Neuronal stem cell (in vitro differentiated cells): ENCODE measurements around the gene ZNF320.
"Not testable (repeated sequence)": the region's sequence is repeated elsewhere in the genome, so short reads cannot be mapped to it uniquely, and the experiment has no call there.

Source experiments
- DNase-seq: peaks from one replicate; pipeline ENCODE4 v3.0.0-alpha.2; 2013; ENCODE audit warnings: low spot score
- H2AFZ ChIP-seq: one replicate; pipeline ENCODE4 v1.6.1; 2013; ENCODE audit warnings: mild to moderate bottlenecking, low read length, inconsistent platforms
- H2AK5ac ChIP-seq: 2 replicates; pipeline ENCODE4 v1.6.1; 2013; ENCODE audit warnings: low read depth, mild to moderate bottlenecking, inconsistent platforms, low read length, moderate library complexity, mixed read lengths
- H2BK120ac ChIP-seq: 2 replicates; pipeline ENCODE4 v1.6.1; 2013; ENCODE audit warnings: low read depth, mild to moderate bottlenecking, inconsistent platforms, low read length, moderate library complexity, mixed read lengths
- H2BK12ac ChIP-seq: one replicate; pipeline ENCODE4 v1.6.1; 2013; ENCODE audit warnings: low read length, inconsistent platforms
- H2BK15ac ChIP-seq: 2 replicates; pipeline ENCODE4 v1.6.1; 2013; ENCODE audit warnings: mild to moderate bottlenecking, low read length, inconsistent platforms, mixed read lengths
- H2BK5ac ChIP-seq: one replicate; pipeline ENCODE4 v1.6.1; 2013; ENCODE audit warnings: inconsistent platforms, mild to moderate bottlenecking, low read length, moderate library complexity
- H3K14ac ChIP-seq: one replicate; pipeline ENCODE4 v1.6.1; 2013; ENCODE audit warnings: low read length, inconsistent platforms
- H3K18ac ChIP-seq: 2 replicates; pipeline ENCODE4 v1.6.1; 2013; ENCODE audit warnings: low read length, inconsistent platforms
- H3K23ac ChIP-seq: 2 replicates; pipeline ENCODE4 v1.6.1; 2013; ENCODE audit warnings: low read depth, mild to moderate bottlenecking, mixed read lengths, low read length, inconsistent platforms; ENCODE audit not compliant: poor library complexity
- H3K27ac ChIP-seq: replicated peaks from 3 replicates; pipeline ENCODE4 v1.5.1; 2013; ENCODE audit warnings: low read length, inconsistent platforms
- H3K27me3 ChIP-seq, 3 experiments: 2 replicates each; pipeline ENCODE4 v1.6.1; 2013; ENCODE audit warnings: low read length in 3 of 3, mild to moderate bottlenecking in 2 of 3, inconsistent platforms in 1 of 3, low read depth in 1 of 3, mixed read lengths in 1 of 3, moderate library complexity in 1 of 3; ENCODE audit not compliant: control insufficient read depth in 3 of 3, insufficient read depth in 3 of 3
- H3K36me3 ChIP-seq, 2 donors: replicated peaks in 1 of 2; 2 replicates each; pipeline ENCODE4 v1.6.1; 2013; ENCODE audit warnings: low read length in 2 of 2; ENCODE audit not compliant: control insufficient read depth in 2 of 2, insufficient read depth in 2 of 2
- H3K4ac ChIP-seq: 2 replicates; pipeline ENCODE4 v1.6.1; 2013; ENCODE audit warnings: inconsistent platforms, mild to moderate bottlenecking, low read length, moderate library complexity
- H3K4me1 ChIP-seq, 2 donors: 1 replicate in 1 of 2; 2 replicates in 1 of 2; pipeline ENCODE4 v1.6.1; 2013; ENCODE audit warnings: low read length in 2 of 2, low read depth in 1 of 2; ENCODE audit not compliant: control insufficient read depth in 2 of 2, insufficient read depth in 1 of 2
- H3K4me2 ChIP-seq: one replicate; pipeline ENCODE4 v1.6.1; 2013; ENCODE audit warnings: mild to moderate bottlenecking, low read length, inconsistent platforms; ENCODE audit not compliant: insufficient read depth, poor library complexity, severe bottlenecking
- H3K4me3 ChIP-seq, 2 donors: 2 replicates each; pipeline ENCODE4 v1.5.1; 2013; ENCODE audit warnings: low read length in 2 of 2, mild to moderate bottlenecking in 2 of 2, inconsistent platforms in 1 of 2, moderate library complexity in 1 of 2
- H3K79me1 ChIP-seq: one replicate; pipeline ENCODE4 v1.6.1; 2013; ENCODE audit warnings: low read depth, mild to moderate bottlenecking, inconsistent platforms, low read length, moderate library complexity
- H3K9ac ChIP-seq: one replicate; pipeline ENCODE4 v1.6.1; 2013; ENCODE audit warnings: mild to moderate bottlenecking, low read depth, low read length, inconsistent platforms; ENCODE audit not compliant: poor library complexity
- H3K9me3 ChIP-seq, 2 donors: replicated peaks in 1 of 2; 2 replicates each; pipeline versions ENCODE3 to v1.6.1; 2013; ENCODE audit warnings: low read length in 2 of 2, mild to moderate bottlenecking in 2 of 2, inconsistent platforms in 1 of 2, low read depth in 1 of 2, mixed read lengths in 1 of 2, moderate library complexity in 1 of 2; ENCODE audit not compliant: control insufficient read depth in 2 of 2, insufficient read depth in 1 of 2
- H4K8ac ChIP-seq: one replicate; pipeline ENCODE4 v1.6.1; 2013; ENCODE audit warnings: low read depth, mild to moderate bottlenecking, inconsistent platforms, low read length, moderate library complexity
- H4K91ac ChIP-seq: one replicate; pipeline ENCODE4 v1.6.1; 2013; ENCODE audit warnings: low read length, low read depth, mild to moderate bottlenecking, inconsistent platforms; ENCODE audit not compliant: poor library complexity
- WGBS, 2 donors: extraction: QIAGEN DNeasy Blood & Tissue Kit; methylation state at CpG; one replicate each; pipeline ENCODE4 v1.1.7; 2013; ENCODE audit warnings: missing lambda C conversion rate in 2 of 2, mixed read lengths in 1 of 2; ENCODE audit not compliant: insufficient read length in 2 of 2, insufficient replicate concordance in 1 of 2; ENCODE audit errors: extremely low coverage in 2 of 2; 5-methylcytosine and 5-hydroxymethylcytosine counted together

The ZNF320 gene

GRCh38 chr19:52889931-52890330 is 7.5 kb downstream of the ZNF320 start:
- Histone ChIP-seq H2BK15ac (no peak overlapping the region), H4K91ac (no peak overlapping the region), H3K14ac (no peak overlapping the region), H3K23ac (no peak overlapping the region), H3K4ac (no peak overlapping the region), H2BK120ac (no peak overlapping the region), H3K9me3 (peaks cover 0 to 57% of the 10 kb centered on the region in 2 donors), H2AFZ (no peak overlapping the region), H4K8ac (no peak overlapping the region), H2BK5ac (no peak overlapping the region), H3K27ac (no peak overlapping the region), H2AK5ac (no peak overlapping the region), H3K36me3 (peaks cover 28 to 92% of the 10 kb centered on the region in 2 donors), H3K4me3 (no peak overlapping the region), H3K18ac (no peak overlapping the region), H3K9ac (no peak overlapping the region), H3K4me1 (no peaks in the 10 kb centered on the region), H2BK12ac (no peak overlapping the region), H3K4me2 (no peak overlapping the region), H3K79me1 (peaks cover 2% of the 10 kb centered on the region), H3K27me3 (no peaks in the 10 kb centered on the region)
- no CpG with 5 or more reads among the region's 4 CpGs for WGBS, 2 donors
- DNase-seq, result no peak

- H2BK120ac ChIP-seq, result no peak overlapping the region
- H3K4me1 ChIP-seq, result no peaks in the 10 kb centered on the region
- H3K9ac ChIP-seq, result no peak overlapping the region
- no CpG with 5 or more reads among the region's 7 CpGs for WGBS, 2 donors
- H4K91ac ChIP-seq, result no peak overlapping the region
- H2AK5ac ChIP-seq, result no peak overlapping the region
- H2BK5ac ChIP-seq, result no peak overlapping the region
- no peak for DNase-seq
- H3K9me3 ChIP-seq, result peaks cover 1 to 58% of the 10 kb centered on the region in 2 donors
- H3K27me3 ChIP-seq, result no peaks in the 10 kb centered on the region
- no peak overlapping the region for H3K4me2 ChIP-seq
- no peak overlapping the region for H4K8ac ChIP-seq
- no peak overlapping the region for H2BK12ac ChIP-seq
- H3K14ac ChIP-seq, result no peak overlapping the region
- H3K23ac ChIP-seq, result no peak overlapping the region
- H3K18ac ChIP-seq, result no peak overlapping the region
- H3K4me3 ChIP-seq, result no peak overlapping the region
- H2BK15ac ChIP-seq, result no peak overlapping the region
- H3K79me1 ChIP-seq, result peaks cover 1% of the 10 kb centered on the region
- H3K4ac ChIP-seq, result no peak overlapping the region
- H3K36me3 ChIP-seq, result peaks cover 36 to 92% of the 10 kb centered on the region in 2 donors
- no peak overlapping the region for H3K27ac ChIP-seq
- no peak overlapping the region for H2AFZ ChIP-seq
Measured at GRCh38 chr19:52889076-52889475, 8.4 kb downstream of the ZNF320 start.

GRCh38 chr19:52880895-52881389 is 16.5 kb downstream of the ZNF320 start:
- no peaks in the 10 kb centered on the region for H3K4me1 ChIP-seq
- H3K36me3 ChIP-seq, result peaks cover 45 to 87% of the 10 kb centered on the region in 2 donors
- H4K8ac ChIP-seq, result no peak overlapping the region
- no peak overlapping the region for H2AK5ac ChIP-seq
- no peak overlapping the region for H3K14ac ChIP-seq
- H2AFZ ChIP-seq, result no peak overlapping the region
- H4K91ac ChIP-seq, result no peak overlapping the region
- H3K23ac ChIP-seq, result no peak overlapping the region
- no peak overlapping the region for H3K9ac ChIP-seq
- no peak overlapping the region for H3K4me2 ChIP-seq
- no peak overlapping the region for H2BK15ac ChIP-seq
- H2BK5ac ChIP-seq, result no peak overlapping the region
- no peak overlapping the region for H3K4ac ChIP-seq
- H3K9me3 ChIP-seq, result peaks cover 25 to 87% of the 10 kb centered on the region in 2 donors
- no peak overlapping the region for H3K18ac ChIP-seq
- H3K4me3 ChIP-seq, result no peak overlapping the region
- no peaks in the 10 kb centered on the region for H3K27me3 ChIP-seq
- no peak overlapping the region for H2BK12ac ChIP-seq
- no peaks in the 10 kb centered on the region for H3K79me1 ChIP-seq
- WGBS, 2 donors, result no CpG with 5 or more reads among the region's 11 CpGs
- DNase-seq, result no peak
- H2BK120ac ChIP-seq, result no peak overlapping the region
- H3K27ac ChIP-seq, result no peak overlapping the region

DNA sequence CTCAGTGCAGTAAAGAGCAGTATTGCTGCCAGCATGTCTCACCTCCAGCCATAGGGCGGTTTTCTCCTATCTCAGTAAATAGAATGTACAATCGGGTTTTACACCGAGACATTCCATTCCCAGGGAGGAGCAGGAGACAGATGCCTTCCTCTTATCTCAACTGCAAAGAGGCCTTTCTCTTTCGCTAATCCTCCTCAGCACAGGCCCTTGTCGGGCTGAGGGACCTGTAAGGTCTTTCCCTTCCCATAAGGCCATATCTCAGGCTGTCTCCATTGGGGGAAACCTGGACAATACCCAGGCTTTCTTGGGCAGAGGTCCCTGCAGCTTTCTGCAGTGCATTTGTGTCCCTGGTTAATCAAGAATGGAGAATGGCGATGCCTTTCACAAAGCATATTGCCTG is 24.4 kb downstream of the ZNF320 start:
- H3K36me3 ChIP-seq, result peaks cover 0 to 11% of the 10 kb centered on the region in 2 donors
- not testable (repeated sequence) for H3K18ac ChIP-seq, H4K8ac ChIP-seq, H3K27me3 ChIP-seq, DNase-seq, H2AK5ac ChIP-seq, H2BK5ac ChIP-seq, H3K4me2 ChIP-seq, H2AFZ ChIP-seq, H4K91ac ChIP-seq, H3K14ac ChIP-seq, H3K23ac ChIP-seq, H3K9ac ChIP-seq, H3K4ac ChIP-seq, H2BK120ac ChIP-seq, H2BK12ac ChIP-seq, H3K4me3 ChIP-seq, H3K4me1 ChIP-seq, H3K79me1 ChIP-seq, H3K27ac ChIP-seq, H2BK15ac ChIP-seq
- H3K9me3 ChIP-seq, result peaks cover 0 to 18% of the 10 kb centered on the region in 2 donors
- WGBS, 2 donors, result no CpG with 5 or more reads among the region's 6 CpGs
